Body of pancreas (tissue), 4 donors: ENCODE data around the gene MALAT1. TPM values are rescaled to one million over a fixed set of nuclear protein-coding genes. Genes with fewer than 3 reads are reported as not detected.
A peak's percentile ranks its signal among the peaks of the same experiment; 100 is the strongest.

ENCODE experiments used
- ATAC-seq: fragments of 150-250 bp; one replicate; pipeline ENCODE4 v1.9.1; 2016
- DNase-seq, 4 donors: peaks; one replicate each; pipeline ENCODE4 v3.0.0-alpha.2; 2019
- H3K27ac ChIP-seq, 4 donors: fragments of 200-600 bp; sonication (generic); 1 replicate in 3 of 4; 2 replicates in 1 of 4; pipeline versions ENCODE4 v1.5.1 to v1.6.1; 2016 to 2019; ENCODE audit warnings: mild to moderate bottlenecking in 1 of 4, mixed read lengths in 1 of 4, moderate library complexity in 1 of 4
- H3K27me3 ChIP-seq, 2 donors: fragments of 200-600 bp; sonication (generic); one replicate each; pipeline ENCODE4 v1.6.0; 2016; ENCODE audit warnings: mild to moderate bottlenecking in 1 of 2
- H3K36me3 ChIP-seq, 2 donors: fragments of 200-600 bp; sonication (generic); replicated peaks in 1 of 2; 2 replicates each; pipeline ENCODE4 v1.5.1; 2016; ENCODE audit warnings: low read depth in 2 of 2; ENCODE audit not compliant: insufficient read depth in 1 of 2
- H3K4me1 ChIP-seq: fragments of 200-600 bp; sonication (generic); one replicate; pipeline ENCODE4 v1.6.0; 2016
- H3K4me3 ChIP-seq, 2 donors: fragments of 200-600 bp; sonication (generic); 1 replicate in 1 of 2; 2 replicates in 1 of 2; pipeline ENCODE4 v1.5.1; 2016 to 2019
- H3K9me3 ChIP-seq, 3 donors: fragments of 200-600 bp; sonication (generic); 1 replicate in 2 of 3; 2 replicates in 1 of 3; pipeline ENCODE4 v1.5.1; 2016
- POLR2A ChIP-seq, 3 donors: fragments of 450-650 bp; IDR thresholded peaks; one replicate each; pipeline ENCODE4 v1.6.1; 2016; ENCODE audit warnings: antibody characterized with exemption in 3 of 3, mild to moderate bottlenecking in 2 of 3
- WGBS, 2 donors: methylation state at CpG; one replicate each; pipeline ENCODE4 v1.1.5; 2017; 5-methylcytosine and 5-hydroxymethylcytosine counted together
- intact Hi-C: fragments of 100-400 bp; cut with DNase I; formaldehyde crosslinking; loops from one replicate; pipeline ENCODE4 v1.15.1; 2023
- total RNA-seq, 2 donors: library from RNA; depleted of rRNA; stranded (reverse); fragments of >200 nt; gene quantifications; one replicate each; pipeline ENCODE4 v1.1.0, GENCODE V29; 2016
- TF ChIP-seq, protein P1 (sequence below), 7 experiments: fragments of 450-650 bp in 4 of 7; fragments of 200-600 bp in 3 of 7; sonication (generic) in 3 of 7; IDR thresholded peaks; one replicate each; pipeline ENCODE4 v1.5.1; 2016 to 2019; ENCODE audit warnings: antibody characterized with exemption in 7 of 7

The MALAT1 gene
- total RNA-seq, 2 donors from 2014 or later = 10,129 to 14,092 TPM

DNA sequence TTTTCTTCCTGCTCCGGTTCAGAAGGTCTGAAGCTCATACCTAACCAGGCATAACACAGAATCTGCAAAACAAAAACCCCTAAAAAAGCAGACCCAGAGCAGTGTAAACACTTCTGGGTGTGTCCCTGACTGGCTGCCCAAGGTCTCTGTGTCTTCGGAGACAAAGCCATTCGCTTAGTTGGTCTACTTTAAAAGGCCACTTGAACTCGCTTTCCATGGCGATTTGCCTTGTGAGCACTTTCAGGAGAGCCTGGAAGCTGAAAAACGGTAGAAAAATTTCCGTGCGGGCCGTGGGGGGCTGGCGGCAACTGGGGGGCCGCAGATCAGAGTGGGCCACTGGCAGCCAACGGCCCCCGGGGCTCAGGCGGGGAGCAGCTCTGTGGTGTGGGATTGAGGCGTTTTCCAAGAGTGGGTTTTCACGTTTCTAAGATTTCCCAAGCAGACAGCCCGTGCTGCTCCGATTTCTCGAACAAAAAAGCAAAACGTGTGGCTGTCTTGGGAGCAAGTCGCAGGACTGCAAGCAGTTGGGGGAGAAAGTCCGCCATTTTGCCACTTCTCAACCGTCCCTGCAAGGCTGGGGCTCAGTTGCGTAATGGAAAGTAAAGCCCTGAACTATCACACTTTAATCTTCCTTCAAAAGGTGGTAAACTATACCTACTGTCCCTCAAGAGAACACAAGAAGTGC is 661 bp upstream of the MALAT1 start:
- intact Hi-C loops = no loop called here
- Histone ChIP-seq H3K36me3 (peaks cover 0 to 4% of the 10 kb centered on the region in 2 donors), H3K4me3 (peak overlapping the region; percentile 12 to 25), H3K27me3 (no peaks in the 10 kb centered on the region), H3K27ac (peak overlapping the region; percentile 93 to 99 (median 98)), H3K9me3 (no peaks in the 10 kb centered on the region), H3K4me1 (peaks cover 40% of the 10 kb centered on the region)
- peak; percentile 67 to 75 (median 71) for DNase-seq
- WGBS, 2 donors = 0 to 1% methylated on average over 17 to 24 of the region's 24 CpGs
- ATAC-seq = peak; percentile 22
- no peak for TF ChIP-seq POLR2A (IDR thresholded peaks at IDR 0.05)
- TF ChIP-seq, protein P1, sequence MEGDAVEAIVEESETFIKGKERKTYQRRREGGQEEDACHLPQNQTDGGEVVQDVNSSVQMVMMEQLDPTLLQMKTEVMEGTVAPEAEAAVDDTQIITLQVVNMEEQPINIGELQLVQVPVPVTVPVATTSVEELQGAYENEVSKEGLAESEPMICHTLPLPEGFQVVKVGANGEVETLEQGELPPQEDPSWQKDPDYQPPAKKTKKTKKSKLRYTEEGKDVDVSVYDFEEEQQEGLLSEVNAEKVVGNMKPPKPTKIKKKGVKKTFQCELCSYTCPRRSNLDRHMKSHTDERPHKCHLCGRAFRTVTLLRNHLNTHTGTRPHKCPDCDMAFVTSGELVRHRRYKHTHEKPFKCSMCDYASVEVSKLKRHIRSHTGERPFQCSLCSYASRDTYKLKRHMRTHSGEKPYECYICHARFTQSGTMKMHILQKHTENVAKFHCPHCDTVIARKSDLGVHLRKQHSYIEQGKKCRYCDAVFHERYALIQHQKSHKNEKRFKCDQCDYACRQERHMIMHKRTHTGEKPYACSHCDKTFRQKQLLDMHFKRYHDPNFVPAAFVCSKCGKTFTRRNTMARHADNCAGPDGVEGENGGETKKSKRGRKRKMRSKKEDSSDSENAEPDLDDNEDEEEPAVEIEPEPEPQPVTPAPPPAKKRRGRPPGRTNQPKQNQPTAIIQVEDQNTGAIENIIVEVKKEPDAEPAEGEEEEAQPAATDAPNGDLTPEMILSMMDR (IDR thresholded peaks at IDR 0.05) = no peak

DNA sequence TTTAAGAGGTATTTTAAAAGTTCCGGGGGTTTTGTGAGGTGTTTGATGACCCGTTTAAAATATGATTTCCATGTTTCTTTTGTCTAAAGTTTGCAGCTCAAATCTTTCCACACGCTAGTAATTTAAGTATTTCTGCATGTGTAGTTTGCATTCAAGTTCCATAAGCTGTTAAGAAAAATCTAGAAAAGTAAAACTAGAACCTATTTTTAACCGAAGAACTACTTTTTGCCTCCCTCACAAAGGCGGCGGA is 193 bp upstream of the MALAT1 start:
- Histone ChIP-seq H3K27me3 (no peaks in the 10 kb centered on the region), H3K4me1 (peaks cover 35% of the 10 kb centered on the region), H3K27ac (peak overlapping the region; percentile 93 to 99 (median 98)), H3K4me3 (peak overlapping the region in 1 of 2 donors; percentile 12), H3K36me3 (peaks cover 3 to 4% of the 10 kb centered on the region in 2 donors), H3K9me3 (no peaks in the 10 kb centered on the region)
- intact Hi-C loops = no loop called here
- WGBS, 2 donors = 0 to 1% methylated on average over 6 of the region's 6 CpGs
- ATAC-seq (no peak), DNase-seq (no peak)
- TF ChIP-seq POLR2A (IDR thresholded peaks at IDR 0.05) = no peak
- TF ChIP-seq, protein P1 (IDR thresholded peaks at IDR 0.05) = peak in 1 of 7 experiments; percentile 9

DNA sequence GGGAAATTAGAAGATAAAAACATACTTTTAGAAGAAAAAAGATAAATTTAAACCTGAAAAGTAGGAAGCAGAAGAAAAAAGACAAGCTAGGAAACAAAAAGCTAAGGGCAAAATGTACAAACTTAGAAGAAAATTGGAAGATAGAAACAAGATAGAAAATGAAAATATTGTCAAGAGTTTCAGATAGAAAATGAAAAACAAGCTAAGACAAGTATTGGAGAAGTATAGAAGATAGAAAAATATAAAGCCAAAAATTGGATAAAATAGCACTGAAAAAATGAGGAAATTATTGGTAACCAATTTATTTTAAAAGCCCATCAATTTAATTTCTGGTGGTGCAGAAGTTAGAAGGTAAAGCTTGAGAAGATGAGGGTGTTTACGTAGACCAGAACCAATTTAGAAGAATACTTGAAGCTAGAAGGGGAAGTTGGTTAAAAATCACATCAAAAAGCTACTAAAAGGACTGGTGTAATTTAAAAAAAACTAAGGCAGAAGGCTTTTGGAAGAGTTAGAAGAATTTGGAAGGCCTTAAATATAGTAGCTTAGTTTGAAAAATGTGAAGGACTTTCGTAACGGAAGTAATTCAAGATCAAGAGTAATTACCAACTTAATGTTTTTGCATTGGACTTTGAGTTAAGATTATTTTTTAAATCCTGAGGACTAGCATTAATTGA is 1.0 kb downstream of the MALAT1 start:
- peak overlapping the region; percentile 68 to 99 (median 98) for H3K27ac ChIP-seq
- H3K36me3 ChIP-seq = peaks cover 4 to 8% of the 10 kb centered on the region in 2 donors
- DNase-seq (no peak), ATAC-seq (no peak)
- intact Hi-C loops = no loop called here
- 0% methylated on average over 3 of the region's 3 CpGs for WGBS, 2 donors
- no peaks in the 10 kb centered on the region for H3K9me3 ChIP-seq
- H3K27me3 ChIP-seq = no peaks in the 10 kb centered on the region
- H3K4me3 ChIP-seq = peak overlapping the region; percentile 52 to 68
- H3K4me1 ChIP-seq = peaks cover 28% of the 10 kb centered on the region
- TF ChIP-seq, protein P1 (IDR thresholded peaks at IDR 0.05) = no peak
- no peak for TF ChIP-seq POLR2A (IDR thresholded peaks at IDR 0.05)

DNA sequence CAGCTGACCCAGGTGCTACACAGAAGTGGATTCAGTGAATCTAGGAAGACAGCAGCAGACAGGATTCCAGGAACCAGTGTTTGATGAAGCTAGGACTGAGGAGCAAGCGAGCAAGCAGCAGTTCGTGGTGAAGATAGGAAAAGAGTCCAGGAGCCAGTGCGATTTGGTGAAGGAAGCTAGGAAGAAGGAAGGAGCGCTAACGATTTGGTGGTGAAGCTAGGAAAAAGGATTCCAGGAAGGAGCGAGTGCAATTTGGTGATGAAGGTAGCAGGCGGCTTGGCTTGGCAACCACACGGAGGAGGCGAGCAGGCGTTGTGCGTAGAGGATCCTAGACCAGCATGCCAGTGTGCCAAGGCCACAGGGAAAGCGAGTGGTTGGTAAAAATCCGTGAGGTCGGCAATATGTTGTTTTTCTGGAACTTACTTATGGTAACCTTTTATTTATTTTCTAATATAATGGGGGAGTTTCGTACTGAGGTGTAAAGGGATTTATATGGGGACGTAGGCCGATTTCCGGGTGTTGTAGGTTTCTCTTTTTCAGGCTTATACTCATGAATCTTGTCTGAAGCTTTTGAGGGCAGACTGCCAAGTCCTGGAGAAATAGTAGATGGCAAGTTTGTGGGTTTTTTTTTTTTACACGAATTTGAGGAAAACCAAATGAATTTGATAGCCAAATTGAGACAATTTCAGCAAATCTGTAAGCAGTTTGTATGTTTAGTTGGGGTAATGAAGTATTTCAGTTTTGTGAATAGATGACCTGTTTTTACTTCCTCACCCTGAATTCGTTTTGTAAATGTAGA is 1.7 kb downstream of the MALAT1 start:
- ATAC-seq = no peak
- 0 to 1% methylated on average over 20 of the region's 20 CpGs for WGBS, 2 donors
- peak in 2 of 3 donors; percentile 80 to 85 for TF ChIP-seq POLR2A (IDR thresholded peaks at IDR 0.05)
- TF ChIP-seq, protein P1 (IDR thresholded peaks at IDR 0.05) = no peak
- peak; percentile 54 to 66 (median 62) for DNase-seq
- peak overlapping the region; percentile 52 to 68 for H3K4me3 ChIP-seq
- intact Hi-C loops = no loop called here
- H3K9me3 ChIP-seq = no peaks in the 10 kb centered on the region
- H3K27ac ChIP-seq = peak overlapping the region; percentile 68 to 99 (median 98)
- peaks cover 28% of the 10 kb centered on the region for H3K4me1 ChIP-seq
- no peaks in the 10 kb centered on the region for H3K27me3 ChIP-seq
- peaks cover 12 to 13% of the 10 kb centered on the region in 2 donors for H3K36me3 ChIP-seq
